LHCN-M2 (cell line): ENCODE data around the gene ULK1. TPM values are rescaled to one million over a fixed set of nuclear protein-coding genes. Genes with fewer than 3 reads are reported as not detected.

Source experiments
- DNase-seq: peaks from one replicate; pipeline ENCODE4 v3.0.0-alpha.2; 2012; ENCODE audit warnings: low read depth
- polyA plus RNA-seq: library from polyadenylated mRNA; unstranded; fragments of >200 nt; gene quantifications from one replicate; pipeline ENCODE4 v1.2.1, GENCODE V29; 2012; ENCODE audit warnings: missing spikeins
- total RNA-seq: library from RNA; depleted of rRNA; stranded (reverse); fragments of >200 nt; gene quantifications from 2 replicates; pipeline ENCODE4 v1.2.3, GENCODE V29; 2014; rRNA removed

Gene ULK1
- total RNA-seq, result 6.6 and 6.8 TPM in 2 replicates
- polyA plus RNA-seq, result 11.6 TPM

GRCh38 chr12:131894313-131894860, at the start of gene ULK1:
ULK1 (plus strand) TSS chr12:131894622; CDS start chr12:131895002, 380 bp downstream.
- DNase-seq, result peak; percentile 81

- DNase-seq, result no peak
Observed at GRCh38 chr12:131844656-131845055, 49.8 kb upstream of the ULK1 start.

GRCh38 chr12:131845121-131845520, 49.3 kb upstream of the ULK1 start:
- no peak for DNase-seq

GRCh38 chr12:131847456-131847855, 47.0 kb upstream of the ULK1 start:
- no peak for DNase-seq

- DNase-seq, result no peak
Observed at GRCh38 chr12:131848753-131849152, 45.7 kb upstream of the ULK1 start.

- no peak for DNase-seq
Observed at GRCh38 chr12:131849700-131850553, 44.5 kb upstream of the ULK1 start.

GRCh38 chr12:131850856-131851559, 43.4 kb upstream of the ULK1 start:
- DNase-seq, result no peak

- no peak for DNase-seq
Observed at GRCh38 chr12:131851741-131852550, 42.5 kb upstream of the ULK1 start.

GRCh38 chr12:131852551-131853299, 41.7 kb upstream of the ULK1 start:
- DNase-seq, result no peak

- DNase-seq, result no peak
Observed at GRCh38 chr12:131853832-131854797, 40.3 kb upstream of the ULK1 start.

- no peak for DNase-seq
Observed at GRCh38 chr12:131854861-131855476, 39.5 kb upstream of the ULK1 start.

- no peak for DNase-seq
Observed at GRCh38 chr12:131855521-131856142, 38.8 kb upstream of the ULK1 start.

- DNase-seq, result no peak
Observed at GRCh38 chr12:131856366-131857097, 37.9 kb upstream of the ULK1 start.

- no peak for DNase-seq
Observed at GRCh38 chr12:131857908-131858850, 36.2 kb upstream of the ULK1 start.

- DNase-seq, result peak; percentile 52
Observed at GRCh38 chr12:131860472-131861260, 33.8 kb upstream of the ULK1 start.
